ENCODE data around the gene SLC34A1.
"Not testable (repeated sequence)": the region's sequence is repeated elsewhere in the genome, so short reads cannot be mapped to it uniquely, and the experiment has no call there.

DNA sequence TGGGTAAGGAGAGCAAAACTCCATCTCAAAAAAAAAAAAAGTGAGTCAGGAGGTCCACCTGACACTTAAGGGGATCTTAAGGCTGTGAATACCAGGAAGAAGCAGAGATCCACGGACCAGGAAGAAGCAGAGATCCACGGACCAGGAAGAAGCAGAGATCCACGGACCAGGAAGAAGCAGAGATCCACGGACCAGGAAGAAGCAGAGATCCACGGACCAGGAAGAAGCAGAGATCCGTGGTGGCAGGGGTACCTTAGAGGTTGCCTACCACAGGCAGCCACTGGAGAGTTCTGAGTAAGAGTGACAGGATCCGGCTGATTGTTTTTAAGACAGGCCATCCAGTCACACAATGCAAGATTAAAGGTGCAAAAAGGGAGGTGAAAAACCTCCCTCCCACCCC is 36.2 kb downstream of the SLC34A1 start:
- not testable (repeated sequence) for TF ChIP-seq POLR2A (IDR thresholded peaks at IDR 0.05)
- TF ChIP-seq, protein P1, sequence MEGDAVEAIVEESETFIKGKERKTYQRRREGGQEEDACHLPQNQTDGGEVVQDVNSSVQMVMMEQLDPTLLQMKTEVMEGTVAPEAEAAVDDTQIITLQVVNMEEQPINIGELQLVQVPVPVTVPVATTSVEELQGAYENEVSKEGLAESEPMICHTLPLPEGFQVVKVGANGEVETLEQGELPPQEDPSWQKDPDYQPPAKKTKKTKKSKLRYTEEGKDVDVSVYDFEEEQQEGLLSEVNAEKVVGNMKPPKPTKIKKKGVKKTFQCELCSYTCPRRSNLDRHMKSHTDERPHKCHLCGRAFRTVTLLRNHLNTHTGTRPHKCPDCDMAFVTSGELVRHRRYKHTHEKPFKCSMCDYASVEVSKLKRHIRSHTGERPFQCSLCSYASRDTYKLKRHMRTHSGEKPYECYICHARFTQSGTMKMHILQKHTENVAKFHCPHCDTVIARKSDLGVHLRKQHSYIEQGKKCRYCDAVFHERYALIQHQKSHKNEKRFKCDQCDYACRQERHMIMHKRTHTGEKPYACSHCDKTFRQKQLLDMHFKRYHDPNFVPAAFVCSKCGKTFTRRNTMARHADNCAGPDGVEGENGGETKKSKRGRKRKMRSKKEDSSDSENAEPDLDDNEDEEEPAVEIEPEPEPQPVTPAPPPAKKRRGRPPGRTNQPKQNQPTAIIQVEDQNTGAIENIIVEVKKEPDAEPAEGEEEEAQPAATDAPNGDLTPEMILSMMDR (IDR thresholded peaks at IDR 0.05) = not testable (repeated sequence)

All from upper lobe of left lung (tissue), 4 donors.